SK-N-SH (cell line): ENCODE measurements around the gene GCNT3.

Source experiments
- CTCF ChIP-seq: fragments of 200-600 bp; sonication (generic); IDR thresholded peaks from 2 replicates; pipeline ENCODE4 v1.6.1; 2017; ENCODE audit warnings: antibody characterized with exemption, mild to moderate bottlenecking, moderate library complexity
- MEF2A ChIP-seq: IDR thresholded peaks from 2 replicates; pipeline ENCODE4 v1.4.0; 2012; ENCODE audit warnings: low read depth, borderline replicate concordance
- TAF1 ChIP-seq: IDR thresholded peaks from 2 replicates; pipeline ENCODE4 v1.6.1; 2012; ENCODE audit warnings: low read depth, mild to moderate bottlenecking, low read length, moderate library complexity, borderline replicate concordance
- YY1 ChIP-seq: IDR thresholded peaks from 2 replicates; pipeline ENCODE4 v1.4.0; 2012; ENCODE audit warnings: low read depth, mild to moderate bottlenecking

- no peak for TF ChIP-seq YY1
- TF ChIP-seq TAF1, result no peak
- no peak for TF ChIP-seq CTCF
- TF ChIP-seq MEF2A, result no peak
Observed at GRCh38 chr15:59594493-59594942, 17.1 kb upstream of the GCNT3 start.
